Right lobe of liver (tissue), 6 donors: ENCODE results near the gene CDKN2D. TPM values are rescaled to one million over a fixed set of nuclear protein-coding genes. Genes with fewer than 3 reads are reported as not detected.
"Not testable (repeated sequence)": the region's sequence is repeated elsewhere in the genome, so short reads cannot be mapped to it uniquely, and the experiment has no call there.

Experiments
- ATAC-seq, 4 donors: fragments of 200-7000 bp; cut with Tn5 transposase; one replicate each; pipeline ENCODE4 v1.9.1; 2020; ENCODE audit warnings: mild to moderate bottlenecking in 4 of 4, moderate library complexity in 4 of 4
- DNase-seq, 3 donors: peaks; one replicate each; pipeline ENCODE4 v3.0.0-alpha.2; 2020
- H3K27ac ChIP-seq, 3 donors: fragments of 200-600 bp; one replicate each; pipeline ENCODE4 v1.8.0; 2022
- H3K27me3 ChIP-seq, 2 donors: fragments of 200-600 bp; one replicate each; pipeline ENCODE4 v1.8.0; 2022
- H3K36me3 ChIP-seq, 4 donors: fragments of 200-600 bp; sonication (generic) in 1 of 4; one replicate each; pipeline versions ENCODE4 v1.5.1 to v1.8.0; 2017 to 2022; ENCODE audit warnings: control low read depth in 1 of 4
- H3K4me1 ChIP-seq, 4 donors: fragments of 200-600 bp; sonication (generic) in 1 of 4; one replicate each; pipeline versions ENCODE4 v1.5.1 to v1.8.0; 2017 to 2022; ENCODE audit warnings: control low read depth in 1 of 4
- H3K4me3 ChIP-seq, 3 donors: fragments of 200-600 bp; one replicate each; pipeline ENCODE4 v1.8.0; 2022
- H3K9me3 ChIP-seq, 4 donors: fragments of 200-600 bp; sonication (generic) in 1 of 4; one replicate each; pipeline versions ENCODE4 v1.5.1 to v1.8.0; 2017 to 2022; ENCODE audit warnings: control low read depth in 1 of 4
- CTCF ChIP-seq, 4 donors: fragments of 200-600 bp in 3 of 4; fragments of 450-650 bp in 1 of 4; IDR thresholded peaks; one replicate each; pipeline versions ENCODE4 v1.5.1 to v1.8.0; 2016 to 2022; ENCODE audit warnings: antibody characterized with exemption in 4 of 4, mild to moderate bottlenecking in 2 of 4
- POLR2A ChIP-seq: fragments of 450-650 bp; IDR thresholded peaks from one replicate; pipeline ENCODE4 v1.6.1; 2017; ENCODE audit warnings: antibody characterized with exemption, mild to moderate bottlenecking
- WGBS: methylation state at CpG from one replicate; pipeline ENCODE4 v1.1.6; 2018; ENCODE audit warnings: low coverage, low lambda C conversion rate; ENCODE audit not compliant: insufficient coverage; ENCODE audit errors: missing lambda C conversion rate; 5-methylcytosine and 5-hydroxymethylcytosine counted together
- intact Hi-C, 2 donors: fragments of 100-400 bp; cut with DNase I; formaldehyde crosslinking; loops; one replicate each; pipeline versions ENCODE4 v1.11.2 to v1.14.1; 2022
- total RNA-seq, 6 experiments: library from RNA; depleted of rRNA in 2 of 6; stranded (reverse); fragments of >200 nt in 2 of 6; fragmentation: NEBNext Ultra II Directional in 3 of 6; extraction: Animal tissue kit (Norgen Biotek cat#: 25700) in 3 of 6; gene quantifications; one replicate each; pipeline versions ENCODE4 v1.1.0 to v1.2.4, GENCODE V29; 2016 to 2023
- donor health status: DM: no; HTN: yes; CAD: no.
- donor health status: DM: no; HTN: no; CAD: no.
- donor health status: DM: no; HTN: no; CAD: no.
- donor health status: DM: no; HTN: yes; CAD: no.
- donor health status: DM: no; HTN: yes; CAD: no.

CDKN2D gene
- total RNA-seq, 6 experiments from 2014 or later, result 0.97 to 2.8 (median 2.0) TPM

- no peak overlapping the region for H3K4me3 ChIP-seq
- no peaks in the 10 kb centered on the region for H3K9me3 ChIP-seq
- WGBS, result 100% methylated on average over 1 of the region's 1 CpG
- intact Hi-C loops, result no loop called here
- no peak overlapping the region for H3K27ac ChIP-seq
- H3K36me3 ChIP-seq, result no peaks in the 10 kb centered on the region
- H3K4me1 ChIP-seq, result no peaks in the 10 kb centered on the region
- H3K27me3 ChIP-seq, result no peaks in the 10 kb centered on the region
- ATAC-seq, result no peak
- no peak for TF ChIP-seq CTCF (IDR thresholded peaks at IDR 0.05)
- no peak for TF ChIP-seq POLR2A
- no peak for DNase-seq
Measured at GRCh38 chr19:10532457-10532856, 36.3 kb downstream of the CDKN2D start.

- H3K27me3 ChIP-seq, ATAC-seq, H3K9me3 ChIP-seq, DNase-seq, H3K27ac ChIP-seq, intact Hi-C loops, H3K4me1 ChIP-seq, H3K36me3 ChIP-seq, H3K4me3 ChIP-seq: not testable (repeated sequence)
- WGBS, result 78% methylated on average over 5 of the region's 8 CpGs
Measured at GRCh38 chr19:10526887-10527286, 41.9 kb downstream of the CDKN2D start.

- ATAC-seq (no peak), DNase-seq (no peak)
- H3K36me3 ChIP-seq, result no peaks in the 10 kb centered on the region
- H3K27me3 ChIP-seq, result no peaks in the 10 kb centered on the region
- no peaks in the 10 kb centered on the region for H3K9me3 ChIP-seq
- H3K27ac ChIP-seq, result no peak overlapping the region
- TF ChIP-seq POLR2A, result no peak
- TF ChIP-seq CTCF (IDR thresholded peaks at IDR 0.05), result no peak
- intact Hi-C loops, result no loop called here
- WGBS, result 81% methylated on average over 6 of the region's 7 CpGs
- H3K4me3 ChIP-seq, result no peak overlapping the region
- H3K4me1 ChIP-seq, result no peaks in the 10 kb centered on the region
Measured at GRCh38 chr19:10525636-10526035, 43.1 kb downstream of the CDKN2D start.

- 85% methylated on average over 3 of the region's 3 CpGs for WGBS
- TF ChIP-seq POLR2A (no peak), CTCF (IDR thresholded peaks at IDR 0.05) (no peak)
Measured at GRCh38 chr19:10523135-10523636, 45.6 kb downstream of the CDKN2D start.

GRCh38 chr19:10521461-10522171 is 47.2 kb downstream of the CDKN2D start:
- WGBS, result 61% methylated on average over 4 of the region's 13 CpGs
- Histone ChIP-seq H3K9me3 (no peaks in the 10 kb centered on the region), H3K27me3 (no peaks in the 10 kb centered on the region), H3K36me3 (no peaks in the 10 kb centered on the region), H3K4me3 (no peak overlapping the region), H3K27ac (no peak overlapping the region), H3K4me1 (peaks cover 0 to 6% (median 0%) of the 10 kb centered on the region in 4 donors)
- DNase-seq, result no peak
- no peak for TF ChIP-seq CTCF (IDR thresholded peaks at IDR 0.05)
- TF ChIP-seq POLR2A, result no peak
- ATAC-seq, result no peak
- intact Hi-C loops, result no loop called here

More at GRCh38 chr19:10523135-10523636, 45.6 kb downstream of the CDKN2D start:
- DNase-seq (no peak), ATAC-seq (peak in 1 of 4 donors; percentile 22)
- H3K4me3 ChIP-seq, result no peak overlapping the region
- intact Hi-C loops, result no loop called here
- H3K9me3 ChIP-seq, result no peaks in the 10 kb centered on the region
- no peaks in the 10 kb centered on the region for H3K36me3 ChIP-seq
- H3K27ac ChIP-seq, result no peak overlapping the region
- no peaks in the 10 kb centered on the region for H3K27me3 ChIP-seq
- no peaks in the 10 kb centered on the region for H3K4me1 ChIP-seq
